RCC 7860 (cell line): ENCODE data around the gene P4HA2.

Experiments
- DNase-seq: peaks from one replicate; pipeline ENCODE4 v3.0.0-alpha.2; 2015; ENCODE audit warnings: low spot score
- FAIRE-seq: peaks from 2 replicates; lab custom pipeline; 2012; peaks lifted over from hg19 to GRCh38; lab: Jason Lieb, UNC

Gene P4HA2

DNA sequence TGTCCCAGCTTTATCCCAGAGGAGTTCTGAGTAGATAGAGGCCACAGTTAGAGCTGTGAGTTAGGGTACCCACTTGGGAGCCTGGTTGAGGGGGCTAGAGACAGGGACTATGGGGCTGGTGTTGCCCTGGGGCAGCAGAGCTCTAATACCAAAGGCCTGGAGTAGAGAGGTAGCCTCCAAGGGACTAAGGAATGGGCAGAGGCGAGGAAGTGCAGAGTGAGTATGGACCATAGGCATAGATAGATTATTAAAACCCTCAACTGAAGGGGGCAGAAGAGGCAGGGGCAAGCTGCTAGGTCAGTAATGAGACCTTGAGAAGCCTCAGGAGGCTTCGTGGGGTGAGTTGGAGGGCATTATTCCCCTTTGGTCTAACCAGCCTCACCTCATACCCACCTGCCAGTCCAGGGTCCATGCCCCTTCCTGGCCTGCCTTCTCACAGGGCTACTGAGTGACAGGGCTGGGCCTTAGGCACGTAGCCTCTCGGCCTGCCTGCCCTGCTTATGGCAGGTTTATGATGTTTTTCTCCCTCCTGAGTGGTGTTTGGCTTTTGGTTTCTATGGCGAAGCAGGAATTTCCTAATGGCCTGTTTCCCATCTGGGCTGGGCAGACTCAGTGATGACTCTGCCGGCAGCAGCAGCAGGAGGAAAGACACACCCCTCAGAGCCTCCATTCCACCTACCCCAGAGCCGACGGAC lies 37.8 kb upstream of the P4HA2 start:
- peak; percentile 97 for DNase-seq
- FAIRE-seq, result peak; percentile 83

GRCh38 chr5:132264546-132265335 lies 37.1 kb upstream of the P4HA2 start:
- DNase-seq (peak; percentile 16), FAIRE-seq (no peak)

DNA sequence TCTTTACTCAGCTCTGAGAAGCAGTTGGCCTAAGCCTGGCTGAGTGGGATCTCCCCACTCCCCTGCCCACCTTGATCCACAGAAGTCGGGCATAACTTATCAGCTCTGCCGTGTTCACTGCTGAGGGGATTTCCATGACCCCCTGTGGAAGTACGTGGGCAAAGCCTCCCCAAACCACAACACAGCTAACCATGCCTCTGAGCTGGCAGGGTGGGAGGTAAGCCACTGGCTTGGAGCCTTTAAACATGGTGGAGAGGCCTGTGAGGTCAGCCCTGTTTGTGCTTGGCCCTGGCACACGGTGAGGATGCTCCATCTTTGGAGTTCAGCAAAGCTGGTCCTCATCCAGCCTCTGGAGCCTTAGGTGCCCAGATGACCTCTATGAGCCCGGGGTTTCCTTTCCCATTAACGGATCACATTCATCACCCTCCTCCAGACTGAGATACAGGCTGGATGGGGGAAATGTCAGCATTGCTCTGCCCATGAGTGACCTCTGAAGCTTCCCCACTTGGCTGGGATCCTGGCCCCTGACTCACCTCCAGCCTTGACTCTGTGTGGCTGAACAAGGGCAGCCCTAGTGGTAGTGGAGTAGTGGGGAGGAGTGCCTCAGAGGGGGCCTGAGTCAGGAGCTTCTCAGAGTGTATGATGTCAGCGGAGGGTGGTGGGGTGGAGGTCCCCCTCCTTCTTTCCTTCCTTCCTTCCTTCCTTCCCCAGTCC lies 36.1 kb upstream of the P4HA2 start:
- FAIRE-seq (peak; percentile 96), DNase-seq (peak; percentile 98)

DNA sequence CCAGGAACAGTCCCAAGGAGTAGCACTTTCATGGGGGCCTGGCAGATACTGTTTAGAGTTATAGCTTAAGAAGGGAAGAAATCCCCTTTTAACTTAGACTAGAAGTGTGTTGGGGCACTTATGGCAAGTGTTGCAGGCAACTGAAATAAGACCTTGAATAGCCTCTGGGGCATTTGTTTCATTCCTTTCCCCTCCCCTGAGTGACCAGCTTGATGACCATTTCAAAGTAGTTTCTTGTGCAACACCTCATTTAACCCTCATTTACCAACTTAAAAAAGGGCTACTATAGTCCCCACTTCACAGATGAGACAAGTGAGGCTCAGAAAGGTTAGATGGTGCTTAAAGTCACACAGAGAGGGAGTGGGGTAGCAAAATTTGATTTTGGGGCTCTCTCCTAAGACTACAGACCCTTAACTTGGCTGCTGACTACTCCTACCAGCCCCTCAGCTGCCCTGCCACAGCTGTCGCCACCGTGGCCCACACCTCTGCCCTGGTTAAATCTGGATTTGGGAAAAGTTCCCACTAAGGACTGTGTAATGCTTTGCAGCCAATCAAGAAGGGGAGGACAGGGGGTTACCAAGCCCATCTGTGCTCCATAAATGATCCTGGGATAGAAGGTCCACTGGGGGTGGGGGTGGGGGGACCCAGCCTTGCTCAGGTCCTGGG lies 35.4 kb upstream of the P4HA2 start:
- DNase-seq, result no peak

GRCh38 chr5:132261881-132262845 lies 34.5 kb upstream of the P4HA2 start:
- DNase-seq (no peak), FAIRE-seq (no peak)

More for the DNA sequence above, 35.4 kb upstream of the P4HA2 start:
- FAIRE-seq, result no peak

DNA sequence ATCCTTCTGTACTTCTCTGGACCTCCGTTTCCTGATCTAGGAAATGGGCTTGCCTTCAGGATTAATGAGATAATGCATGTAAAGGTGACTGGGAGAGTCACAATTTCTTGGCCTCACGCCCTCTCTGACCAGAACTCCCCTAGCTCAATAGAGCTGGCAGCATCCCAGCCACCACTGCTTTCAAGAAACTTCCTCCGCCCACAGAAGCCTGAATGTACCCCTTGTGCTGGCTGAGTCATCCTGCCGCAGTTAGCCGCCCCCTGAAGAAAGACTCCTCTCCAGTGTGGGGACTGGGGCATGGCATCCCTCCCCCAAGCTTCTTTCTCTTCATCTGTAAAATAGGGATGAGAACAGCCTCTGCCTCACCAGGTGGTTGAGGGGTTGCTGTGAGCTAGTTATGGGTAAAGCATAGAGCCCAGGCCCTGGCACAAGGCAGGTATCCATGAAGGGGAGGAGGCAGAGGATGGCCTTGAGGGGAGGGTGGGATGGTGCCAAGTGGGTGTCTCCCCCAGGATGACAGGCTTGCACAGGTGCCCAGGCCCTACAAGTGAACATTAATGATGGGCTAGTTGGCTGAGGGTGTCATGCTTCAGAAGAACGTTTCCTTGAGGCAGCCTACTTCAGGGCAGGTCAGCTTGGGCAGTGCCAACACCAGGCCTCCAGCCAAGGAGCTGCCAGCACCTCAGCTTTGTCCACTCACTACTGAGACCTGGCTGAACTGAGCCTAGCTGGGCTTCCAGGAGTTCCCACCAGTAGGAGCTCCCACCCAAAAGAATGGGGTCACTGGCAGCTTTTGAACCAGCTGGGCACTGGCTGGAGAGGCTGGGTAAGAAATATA lies 33.3 kb upstream of the P4HA2 start:
- FAIRE-seq (peak; percentile 94), DNase-seq (peak; percentile 96)

- DNase-seq (peak; percentile 60), FAIRE-seq (no peak)
Observed at GRCh38 chr5:132260051-132260450, 32.4 kb upstream of the P4HA2 start.

- FAIRE-seq, result no peak
- no peak for DNase-seq
Observed at GRCh38 chr5:132259069-132259851, 31.6 kb upstream of the P4HA2 start.

- no peak for DNase-seq
Observed at GRCh38 chr5:132258102-132259068, 30.7 kb upstream of the P4HA2 start.

GRCh38 chr5:132257131-132258101 lies 29.8 kb upstream of the P4HA2 start, which contains the start of gene PDLIM4:
Gene PDLIM4, plus strand, starts transcription at chr5:132257696. Its CDS starts 39 bp downstream, at chr5:132257735.
- no peak for DNase-seq
- no peak for FAIRE-seq

More at GRCh38 chr5:132258102-132259068, 30.7 kb upstream of the P4HA2 start:
- no peak for FAIRE-seq

GRCh38 chr5:132256783-132257130 lies 29.1 kb upstream of the P4HA2 start:
- FAIRE-seq, result no peak
- no peak for DNase-seq

DNA sequence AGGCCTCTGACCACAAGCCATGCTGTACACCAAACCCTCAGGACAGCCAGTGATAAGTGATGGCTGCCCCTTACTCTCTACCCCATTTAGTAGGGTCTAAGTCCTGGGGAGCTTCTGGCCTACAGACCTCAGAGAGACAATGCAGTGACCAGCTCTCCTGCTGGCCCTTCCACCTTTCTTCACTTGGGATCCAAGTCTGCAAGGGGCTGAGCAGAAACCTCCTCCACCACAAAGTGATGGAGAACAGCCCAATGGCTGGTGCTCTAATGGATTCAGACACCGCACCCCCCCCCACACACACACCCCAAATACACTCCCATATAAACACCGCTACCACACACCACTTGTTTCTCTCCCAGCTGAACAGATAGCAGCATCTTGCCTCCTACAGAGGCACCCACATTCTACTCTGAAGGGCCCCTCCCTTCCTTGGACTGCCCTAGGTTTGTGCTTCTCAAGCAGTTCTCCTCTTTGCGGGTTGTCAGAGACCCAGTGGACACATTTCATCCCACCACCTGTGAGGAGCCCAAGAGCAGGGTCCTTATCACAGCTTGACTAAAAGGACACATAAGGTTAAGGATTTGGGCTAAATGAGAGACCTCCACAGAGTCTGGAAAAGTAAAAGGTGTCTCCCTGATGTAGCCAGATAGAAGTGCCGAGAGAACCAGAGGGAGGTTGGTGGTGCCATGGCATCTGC lies 28.6 kb upstream of the P4HA2 start:
- no peak for FAIRE-seq

GRCh38 chr5:132254321-132254977 lies 26.8 kb upstream of the P4HA2 start:
- FAIRE-seq, result no peak
- DNase-seq, result no peak

More for the DNA sequence above, 28.6 kb upstream of the P4HA2 start:
- no peak for DNase-seq

GRCh38 chr5:132253452-132254320 lies 26.0 kb upstream of the P4HA2 start:
- FAIRE-seq, result no peak
- DNase-seq, result no peak
